8988T (cell line): ENCODE data around the gene SKAP2.
"Not testable (repeated sequence)": the region's sequence is repeated elsewhere in the genome, so short reads cannot be mapped to it uniquely, and the experiment has no call there.

Experiments
- DNase-seq: peaks from one replicate; pipeline ENCODE4 v3.0.0; 2011

Gene SKAP2

GRCh38 chr7:26857170-26857505 lies 7.3 kb downstream of the SKAP2 start:
- no peak for DNase-seq

GRCh38 chr7:26856176-26856985 lies 8.0 kb downstream of the SKAP2 start:
- DNase-seq, result no peak

GRCh38 chr7:26854876-26855855 lies 9.2 kb downstream of the SKAP2 start:
- no peak for DNase-seq

- DNase-seq, result no peak
Observed at GRCh38 chr7:26853788-26854393, 10.5 kb downstream of the SKAP2 start.

GRCh38 chr7:26850193-26850651 lies 14.2 kb downstream of the SKAP2 start:
- DNase-seq, result no peak

GRCh38 chr7:26843705-26844104 lies 20.7 kb downstream of the SKAP2 start:
- DNase-seq, result no peak

- no peak for DNase-seq
Observed at GRCh38 chr7:26842897-26843296, 21.5 kb downstream of the SKAP2 start.

- DNase-seq, result no peak
Observed at GRCh38 chr7:26841003-26841739, 23.2 kb downstream of the SKAP2 start.

GRCh38 chr7:26836793-26837192 lies 27.6 kb downstream of the SKAP2 start:
- not testable (repeated sequence) for DNase-seq

GRCh38 chr7:26815426-26815825 lies 49.0 kb downstream of the SKAP2 start:
- DNase-seq, result no peak

GRCh38 chr7:26813432-26813831 lies 51.0 kb downstream of the SKAP2 start:
- DNase-seq, result no peak

- DNase-seq, result no peak
Observed at GRCh38 chr7:26794541-26794940, 69.8 kb downstream of the SKAP2 start.

GRCh38 chr7:26792576-26792975 lies 71.8 kb downstream of the SKAP2 start:
- no peak for DNase-seq

GRCh38 chr7:26792006-26792405 lies 72.4 kb downstream of the SKAP2 start:
- no peak for DNase-seq

GRCh38 chr7:26789481-26790184 lies 74.8 kb downstream of the SKAP2 start:
- no peak for DNase-seq

- no peak for DNase-seq
Observed at GRCh38 chr7:26787701-26788100, 76.7 kb downstream of the SKAP2 start.

GRCh38 chr7:26784118-26784517 lies 80.3 kb downstream of the SKAP2 start:
- no peak for DNase-seq

GRCh38 chr7:26782501-26782900 lies 81.9 kb downstream of the SKAP2 start:
- DNase-seq, result no peak

- DNase-seq, result no peak
Observed at GRCh38 chr7:26779978-26780595, 84.3 kb downstream of the SKAP2 start.

- DNase-seq, result no peak
Observed at GRCh38 chr7:26777385-26777784, 87.0 kb downstream of the SKAP2 start.

- DNase-seq, result no peak
Observed at GRCh38 chr7:26760501-26760900, 103.9 kb downstream of the SKAP2 start.

- no peak for DNase-seq
Observed at GRCh38 chr7:26759108-26759507, 105.3 kb downstream of the SKAP2 start.
